Gastrocnemius medialis (tissue), 4 donors: ENCODE data around the gene SVEP1. TPM values are rescaled to one million over a fixed set of nuclear protein-coding genes. Genes with fewer than 3 reads are reported as not detected.

Experiments
- ATAC-seq, 2 donors: fragments of 150-250 bp; one replicate each; pipeline ENCODE4 v1.9.1; 2016
- DNase-seq, 2 donors: peaks; one replicate each; pipeline ENCODE4 v3.0.0-alpha.2; 2019
- H3K27ac ChIP-seq, 4 donors: fragments of 200-600 bp; sonication (generic); 1 replicate in 1 of 4; 2 replicates in 3 of 4; pipeline ENCODE4 v1.5.1; 2016 to 2018; ENCODE audit warnings: mild to moderate bottlenecking in 2 of 4, moderate library complexity in 1 of 4
- H3K27me3 ChIP-seq, 3 donors: fragments of 200-600 bp; sonication (generic) in 2 of 3; 1 replicate in 1 of 3; 2 replicates in 2 of 3; pipeline versions ENCODE4 v1.5.1 to v1.6.0; 2016 to 2019; ENCODE audit warnings: mild to moderate bottlenecking in 1 of 3, moderate library complexity in 1 of 3
- H3K36me3 ChIP-seq, 2 donors: fragments of 200-600 bp; sonication (generic) in 1 of 2; one replicate each; pipeline ENCODE4 v1.5.1; 2017 to 2018
- H3K4me1 ChIP-seq, 2 donors: fragments of 200-600 bp; sonication (generic) in 1 of 2; one replicate each; pipeline ENCODE4 v1.5.1; 2016 to 2017; ENCODE audit warnings: mild to moderate bottlenecking in 2 of 2
- H3K4me3 ChIP-seq, 4 donors: fragments of 200-600 bp; sonication (generic) in 3 of 4; 1 replicate in 1 of 4; 2 replicates in 3 of 4; pipeline ENCODE4 v1.5.1; 2016 to 2019; ENCODE audit warnings: mild to moderate bottlenecking in 2 of 4
- H3K9me3 ChIP-seq, 3 donors: fragments of 200-600 bp; sonication (generic) in 2 of 3; 1 replicate in 1 of 3; 2 replicates in 2 of 3; pipeline ENCODE4 v1.5.1; 2016 to 2019
- CTCF ChIP-seq, 5 experiments: fragments of 450-650 bp in 3 of 5; fragments of 200-600 bp in 2 of 5; sonication (generic) in 2 of 5; IDR thresholded peaks in 4 of 5; conservative IDR thresholded peaks in 1 of 5; 1 replicate in 4 of 5; 2 replicates in 1 of 5; pipeline ENCODE4 v1.5.1; 2016 to 2019; ENCODE audit warnings: antibody characterized with exemption in 5 of 5, mild to moderate bottlenecking in 3 of 5, moderate library complexity in 3 of 5
- POLR2A ChIP-seq, 2 donors: fragments of 450-650 bp; IDR thresholded peaks; one replicate each; pipeline ENCODE4 v1.6.1; 2017; ENCODE audit warnings: antibody characterized with exemption in 2 of 2, mild to moderate bottlenecking in 2 of 2, moderate library complexity in 2 of 2
- in situ Hi-C, 4 donors: fragments of 200-750 bp; cut with MboI; loops; one replicate each; pipeline versions ENCODE4 v1.15.0 to v1.8.0; 2017; ENCODE audit warnings: low sequenced_read_pairs in 4 of 4
- intact Hi-C: fragments of 100-400 bp; cut with DNase I; formaldehyde crosslinking; loops from one replicate; pipeline ENCODE4 v1.15.1; 2023; ENCODE audit warnings: low total_unique reads
- total RNA-seq, 4 donors: library from RNA; depleted of rRNA; stranded (reverse); fragments of >200 nt; gene quantifications; one replicate each; pipeline versions ENCODE4 v1.1.0 to v1.2.3, GENCODE V29; 2016

Gene SVEP1
- total RNA-seq, 4 donors from 2014 or later = 3.8 to 10.3 (median 6.5) TPM

GRCh38 chr9:110578575-110579033, 937 bp downstream of the SVEP1 start:
- ATAC-seq (no peak), DNase-seq (no peak)
- Histone ChIP-seq H3K4me1 (no peaks in the 10 kb centered on the region), H3K9me3 (no peaks in the 10 kb centered on the region), H3K36me3 (no peaks in the 10 kb centered on the region), H3K27me3 (peaks cover 12 to 29% (median 23%) of the 10 kb centered on the region in 3 donors), H3K4me3 (peak overlapping the region; percentile 41 to 52 (median 51)), H3K27ac (peak overlapping the region; percentile 67 to 76 (median 71))
- in situ Hi-C loops (loop anchor here in 1 of 4 donors (25.0 kb wide), 1 partner anchor 141 kb away; no protein-coding TSS in a partner anchor), intact Hi-C loops (loop anchor here (5.0 kb wide), 1 partner anchor 56 kb away; no protein-coding TSS in a partner anchor)
- TF ChIP-seq CTCF (IDR thresholded peaks at IDR 0.05 in 4 of 5, conservative IDR thresholded peaks at IDR 0.05 in 1 of 5) = no peak
- no peak for TF ChIP-seq POLR2A (IDR thresholded peaks at IDR 0.05)

GRCh38 chr9:110575945-110576344, 3.6 kb downstream of the SVEP1 start:
- Histone ChIP-seq H3K27me3 (peaks cover 12 to 29% (median 23%) of the 10 kb centered on the region in 3 donors), H3K27ac (peak overlapping the region in 1 of 4 donors; percentile 38), H3K4me1 (no peaks in the 10 kb centered on the region), H3K9me3 (no peaks in the 10 kb centered on the region), H3K36me3 (no peaks in the 10 kb centered on the region), H3K4me3 (no peak overlapping the region)
- ATAC-seq (no peak), DNase-seq (no peak)
- TF ChIP-seq CTCF (IDR thresholded peaks at IDR 0.05 in 4 of 5, conservative IDR thresholded peaks at IDR 0.05 in 1 of 5) (no peak), POLR2A (IDR thresholded peaks at IDR 0.05) (no peak)
- in situ Hi-C loops (loop anchor here in 1 of 4 donors (25.0 kb wide), 1 partner anchor 139 kb away; no protein-coding TSS in a partner anchor), intact Hi-C loops (loop anchor here (5.0 kb wide), 1 partner anchor 54 kb away; no protein-coding TSS in a partner anchor)

GRCh38 chr9:110575169-110575568, 4.4 kb downstream of the SVEP1 start:
- H3K4me1 ChIP-seq = no peaks in the 10 kb centered on the region
- no peak overlapping the region for H3K4me3 ChIP-seq
- ATAC-seq (peak in 1 of 2 donors; percentile 21), DNase-seq (no peak)
- H3K36me3 ChIP-seq = no peaks in the 10 kb centered on the region
- peak overlapping the region in 3 of 4 donors; percentile 5 to 38 (median 27) for H3K27ac ChIP-seq
- peaks cover 12 to 27% (median 17%) of the 10 kb centered on the region in 3 donors for H3K27me3 ChIP-seq
- intact Hi-C loops = loop anchor here (5.0 kb wide), 1 partner anchor 53 kb away; no protein-coding TSS in a partner anchor
- in situ Hi-C loops = loop anchor here in 1 of 4 donors (25.0 kb wide), 1 partner anchor 138 kb away; no protein-coding TSS in a partner anchor
- TF ChIP-seq POLR2A (IDR thresholded peaks at IDR 0.05) = no peak
- no peak for TF ChIP-seq CTCF (IDR thresholded peaks at IDR 0.05 in 4 of 5, conservative IDR thresholded peaks at IDR 0.05 in 1 of 5)
- H3K9me3 ChIP-seq = no peaks in the 10 kb centered on the region

- no peak for DNase-seq
- intact Hi-C loops (no loop called here), in situ Hi-C loops (no loop called here)
- no peaks in the 10 kb centered on the region for H3K9me3 ChIP-seq
- peaks cover 4 to 10% (median 7%) of the 10 kb centered on the region in 3 donors for H3K27me3 ChIP-seq
- no peak overlapping the region for H3K27ac ChIP-seq
- TF ChIP-seq CTCF (IDR thresholded peaks at IDR 0.05 in 4 of 5, conservative IDR thresholded peaks at IDR 0.05 in 1 of 5) (no peak), POLR2A (IDR thresholded peaks at IDR 0.05) (no peak)
- ATAC-seq = no peak
- H3K36me3 ChIP-seq = no peaks in the 10 kb centered on the region
- H3K4me1 ChIP-seq = no peaks in the 10 kb centered on the region
- no peak overlapping the region for H3K4me3 ChIP-seq
These were observed 6.2 kb downstream of the SVEP1 start for GRCh38 chr9:110573305-110573704.
